GM23338 (cell line): ENCODE results near the gene PCMT1. TPM values are rescaled to one million over a fixed set of nuclear protein-coding genes. Genes with fewer than 3 reads are reported as not detected.
"Not testable (repeated sequence)": the region's sequence is repeated elsewhere in the genome, so short reads cannot be mapped to it uniquely, and the experiment has no call there.

Experiments used
- ATAC-seq: fragments of 200-7000 bp; cut with Tn5 transposase; 3 replicates; pipeline ENCODE4 v1.9.1; 2020
- DNase-seq: peaks from one replicate; pipeline ENCODE4 v3.0.0-alpha.2; 2015; ENCODE audit warnings: low spot score
- H2AFZ ChIP-seq: fragments of 200-600 bp; sonication (generic); 2 replicates; pipeline ENCODE4 v1.8.0; 2016; ENCODE audit warnings: antibody characterized with exemption, mild to moderate bottlenecking, moderate library complexity
- H3F3A ChIP-seq: fragments of 200-600 bp; sonication (generic); replicated peaks from 2 replicates; pipeline ENCODE4 v1.8.0; 2017; ENCODE audit warnings: antibody characterized with exemption, mixed run types, low read depth
- H3K27ac ChIP-seq: fragments of 200-600 bp; sonication (generic); 2 replicates; pipeline ENCODE4 v1.6.1; 2016; ENCODE audit warnings: low read depth
- H3K27me3 ChIP-seq: fragments of 200-600 bp; sonication (generic); 2 replicates; pipeline ENCODE4 v1.8.0; 2016; ENCODE audit warnings: mild to moderate bottlenecking, mixed run types, moderate library complexity; ENCODE audit not compliant: insufficient read depth
- H3K36me3 ChIP-seq: fragments of 200-600 bp; sonication (generic); 2 replicates; pipeline ENCODE4 v1.8.0; 2016; ENCODE audit warnings: mild to moderate bottlenecking; ENCODE audit not compliant: insufficient read depth
- H3K4me1 ChIP-seq: fragments of 200-600 bp; sonication (generic); 2 replicates; pipeline ENCODE4 v1.8.0; 2016; ENCODE audit warnings: mild to moderate bottlenecking, moderate library complexity; ENCODE audit not compliant: insufficient read depth
- H3K4me2 ChIP-seq: fragments of 200-600 bp; sonication (generic); 2 replicates; pipeline ENCODE4 v1.7.1; 2017; ENCODE audit warnings: mixed run types
- H3K4me3 ChIP-seq: fragments of 200-600 bp; sonication (generic); 2 replicates; pipeline ENCODE4 v1.6.1; 2016; ENCODE audit warnings: mixed run types
- H3K79me2 ChIP-seq: fragments of 200-600 bp; sonication (generic); replicated peaks from 2 replicates; pipeline ENCODE4 v1.8.0; 2017; ENCODE audit warnings: mild to moderate bottlenecking; ENCODE audit not compliant: insufficient read depth
- H3K9me2 ChIP-seq: fragments of 200-600 bp; sonication (generic); 2 replicates; pipeline ENCODE4 v1.8.0; 2017; ENCODE audit not compliant: insufficient read depth
- H4K20me1 ChIP-seq: fragments of 200-600 bp; sonication (generic); replicated peaks from 2 replicates; pipeline ENCODE4 v1.8.0; 2017; ENCODE audit warnings: mild to moderate bottlenecking; ENCODE audit not compliant: insufficient read depth
- H3K27ac Mint-ChIP-seq: 2 replicates; pipeline ENCODE4 v1.8.0; 2020; ENCODE audit warnings: inconsistent platforms, mild to moderate bottlenecking, moderate library complexity, mixed read lengths
- H3K27me3 Mint-ChIP-seq: 3 replicates; pipeline ENCODE4 v1.8.0; 2022; ENCODE audit warnings: low read depth, mild to moderate bottlenecking, moderate library complexity, mixed read lengths, inconsistent platforms; ENCODE audit not compliant: insufficient read depth, poor library complexity
- H3K36me3 Mint-ChIP-seq: 3 replicates; pipeline ENCODE4 v1.8.0; 2021; ENCODE audit warnings: low read depth, mild to moderate bottlenecking, inconsistent platforms, moderate library complexity, mixed read lengths
- H3K4me1 Mint-ChIP-seq: 3 replicates; pipeline ENCODE4 v1.8.0; 2020; ENCODE audit warnings: mild to moderate bottlenecking, inconsistent platforms, mixed read lengths
- H3K4me3 Mint-ChIP-seq: 3 replicates; pipeline ENCODE4 v1.8.0; 2021; ENCODE audit warnings: moderate library complexity, mild to moderate bottlenecking, inconsistent platforms, mixed read lengths
- H3K9me3 Mint-ChIP-seq: 3 replicates; pipeline ENCODE4 v1.8.0; 2020; ENCODE audit warnings: moderate library complexity, mild to moderate bottlenecking, inconsistent platforms, mixed read lengths
- EZH2 ChIP-seq: fragments of 200-600 bp; sonication (generic); IDR thresholded peaks from one replicate; pipeline ENCODE4 v1.8.0; 2017; ENCODE audit warnings: antibody characterized with exemption, mild to moderate bottlenecking, low read depth; ENCODE audit not compliant: unreplicated experiment
- JUNB ChIP-seq: IDR thresholded peaks from one replicate; pipeline ENCODE4 v1.6.1; 2016; ENCODE audit warnings: antibody characterized with exemption; ENCODE audit not compliant: unreplicated experiment
- NANOG ChIP-seq: IDR thresholded peaks from 2 replicates; pipeline ENCODE4 v1.6.1; 2016; ENCODE audit warnings: antibody characterized with exemption, borderline replicate concordance
- POLR2AphosphoS5 ChIP-seq: IDR thresholded peaks from 2 replicates; pipeline ENCODE4 v1.6.1; 2016; ENCODE audit warnings: antibody characterized with exemption, low read depth
- STAT1 ChIP-seq: IDR thresholded peaks from one replicate; pipeline ENCODE4 v1.6.1; 2016; ENCODE audit warnings: antibody characterized with exemption; ENCODE audit not compliant: unreplicated experiment
- polyA plus RNA-seq: library from polyadenylated mRNA; unstranded; fragments of >200 nt; fragmentation: Nextera tagmentation; extraction: Ambion mirVana; gene quantifications from 2 replicates; pipeline ENCODE4 v1.2.1, GENCODE V29; 2016
- total RNA-seq: library from RNA; depleted of rRNA; stranded (reverse); fragments of >200 nt; shearing (Covaris generic); gene quantifications from 2 replicates; pipeline ENCODE4 v1.2.3, GENCODE V29; 2014
- TF ChIP-seq, protein P1 (sequence below): fragments of 250-450 bp; sonication (Bioruptor Pico); IDR thresholded peaks from 2 replicates; pipeline ENCODE4 v1.5.0; 2020; ENCODE audit warnings: mild to moderate bottlenecking, moderate library complexity
- TF ChIP-seq, protein P2 (sequence below): IDR thresholded peaks from one replicate; pipeline ENCODE4 v1.6.1; 2018; ENCODE audit warnings: antibody characterized with exemption; ENCODE audit not compliant: unreplicated experiment

Gene PCMT1
- total and polyA plus RNA-seq, 2 experiments from 2014 or later: 87.6 to 168 TPM

- H3K9me3 Mint-ChIP-seq, H4K20me1 ChIP-seq, ATAC-seq, H3K4me3 Mint-ChIP-seq, H3K4me3 ChIP-seq, H2AFZ ChIP-seq, H3K36me3 ChIP-seq, H3K4me1 Mint-ChIP-seq, H3K4me1 ChIP-seq, H3K27me3 Mint-ChIP-seq, H3K36me3 Mint-ChIP-seq, H3F3A ChIP-seq, H3K4me2 ChIP-seq, H3K79me2 ChIP-seq, DNase-seq, H3K27ac ChIP-seq, H3K9me2 ChIP-seq, H3K27ac Mint-ChIP-seq, H3K27me3 ChIP-seq: not testable (repeated sequence)
Observed at GRCh38 chr6:149848343-149848742, 98.8 kb downstream of the PCMT1 start.

GRCh38 chr6:149851461-149852110, 102.0 kb downstream of the PCMT1 start:
- no peaks in the 10 kb centered on the region; the same call in 1 of the 2 replicates for H4K20me1 ChIP-seq
- no peaks in the 10 kb centered on the region for H3K79me2 ChIP-seq
- H3F3A ChIP-seq: no peaks in the 10 kb centered on the region
- H3K4me3 Mint-ChIP-seq: no peak overlapping the region
- H3K4me2 ChIP-seq: no peak overlapping the region
- no peaks in the 10 kb centered on the region for H3K9me3 Mint-ChIP-seq
- peak overlapping the region; percentile 26; the same call in 1 of the 2 replicates for H3K27ac Mint-ChIP-seq
- no peaks in the 10 kb centered on the region for H3K36me3 ChIP-seq
- H2AFZ ChIP-seq: no peak overlapping the region
- H3K9me2 ChIP-seq: no peaks in the 10 kb centered on the region
- H3K4me1 Mint-ChIP-seq: peaks cover 19% of the 10 kb centered on the region
- ATAC-seq (no peak), DNase-seq (no peak)
- H3K27ac ChIP-seq: no peak overlapping the region
- no peaks in the 10 kb centered on the region for H3K36me3 Mint-ChIP-seq
- H3K4me3 ChIP-seq: no peak overlapping the region
- TF ChIP-seq JUNB (no peak), POLR2AphosphoS5 (no peak), STAT1 (no peak), NANOG (no peak), EZH2 (no peak)
- TF ChIP-seq, protein P1, sequence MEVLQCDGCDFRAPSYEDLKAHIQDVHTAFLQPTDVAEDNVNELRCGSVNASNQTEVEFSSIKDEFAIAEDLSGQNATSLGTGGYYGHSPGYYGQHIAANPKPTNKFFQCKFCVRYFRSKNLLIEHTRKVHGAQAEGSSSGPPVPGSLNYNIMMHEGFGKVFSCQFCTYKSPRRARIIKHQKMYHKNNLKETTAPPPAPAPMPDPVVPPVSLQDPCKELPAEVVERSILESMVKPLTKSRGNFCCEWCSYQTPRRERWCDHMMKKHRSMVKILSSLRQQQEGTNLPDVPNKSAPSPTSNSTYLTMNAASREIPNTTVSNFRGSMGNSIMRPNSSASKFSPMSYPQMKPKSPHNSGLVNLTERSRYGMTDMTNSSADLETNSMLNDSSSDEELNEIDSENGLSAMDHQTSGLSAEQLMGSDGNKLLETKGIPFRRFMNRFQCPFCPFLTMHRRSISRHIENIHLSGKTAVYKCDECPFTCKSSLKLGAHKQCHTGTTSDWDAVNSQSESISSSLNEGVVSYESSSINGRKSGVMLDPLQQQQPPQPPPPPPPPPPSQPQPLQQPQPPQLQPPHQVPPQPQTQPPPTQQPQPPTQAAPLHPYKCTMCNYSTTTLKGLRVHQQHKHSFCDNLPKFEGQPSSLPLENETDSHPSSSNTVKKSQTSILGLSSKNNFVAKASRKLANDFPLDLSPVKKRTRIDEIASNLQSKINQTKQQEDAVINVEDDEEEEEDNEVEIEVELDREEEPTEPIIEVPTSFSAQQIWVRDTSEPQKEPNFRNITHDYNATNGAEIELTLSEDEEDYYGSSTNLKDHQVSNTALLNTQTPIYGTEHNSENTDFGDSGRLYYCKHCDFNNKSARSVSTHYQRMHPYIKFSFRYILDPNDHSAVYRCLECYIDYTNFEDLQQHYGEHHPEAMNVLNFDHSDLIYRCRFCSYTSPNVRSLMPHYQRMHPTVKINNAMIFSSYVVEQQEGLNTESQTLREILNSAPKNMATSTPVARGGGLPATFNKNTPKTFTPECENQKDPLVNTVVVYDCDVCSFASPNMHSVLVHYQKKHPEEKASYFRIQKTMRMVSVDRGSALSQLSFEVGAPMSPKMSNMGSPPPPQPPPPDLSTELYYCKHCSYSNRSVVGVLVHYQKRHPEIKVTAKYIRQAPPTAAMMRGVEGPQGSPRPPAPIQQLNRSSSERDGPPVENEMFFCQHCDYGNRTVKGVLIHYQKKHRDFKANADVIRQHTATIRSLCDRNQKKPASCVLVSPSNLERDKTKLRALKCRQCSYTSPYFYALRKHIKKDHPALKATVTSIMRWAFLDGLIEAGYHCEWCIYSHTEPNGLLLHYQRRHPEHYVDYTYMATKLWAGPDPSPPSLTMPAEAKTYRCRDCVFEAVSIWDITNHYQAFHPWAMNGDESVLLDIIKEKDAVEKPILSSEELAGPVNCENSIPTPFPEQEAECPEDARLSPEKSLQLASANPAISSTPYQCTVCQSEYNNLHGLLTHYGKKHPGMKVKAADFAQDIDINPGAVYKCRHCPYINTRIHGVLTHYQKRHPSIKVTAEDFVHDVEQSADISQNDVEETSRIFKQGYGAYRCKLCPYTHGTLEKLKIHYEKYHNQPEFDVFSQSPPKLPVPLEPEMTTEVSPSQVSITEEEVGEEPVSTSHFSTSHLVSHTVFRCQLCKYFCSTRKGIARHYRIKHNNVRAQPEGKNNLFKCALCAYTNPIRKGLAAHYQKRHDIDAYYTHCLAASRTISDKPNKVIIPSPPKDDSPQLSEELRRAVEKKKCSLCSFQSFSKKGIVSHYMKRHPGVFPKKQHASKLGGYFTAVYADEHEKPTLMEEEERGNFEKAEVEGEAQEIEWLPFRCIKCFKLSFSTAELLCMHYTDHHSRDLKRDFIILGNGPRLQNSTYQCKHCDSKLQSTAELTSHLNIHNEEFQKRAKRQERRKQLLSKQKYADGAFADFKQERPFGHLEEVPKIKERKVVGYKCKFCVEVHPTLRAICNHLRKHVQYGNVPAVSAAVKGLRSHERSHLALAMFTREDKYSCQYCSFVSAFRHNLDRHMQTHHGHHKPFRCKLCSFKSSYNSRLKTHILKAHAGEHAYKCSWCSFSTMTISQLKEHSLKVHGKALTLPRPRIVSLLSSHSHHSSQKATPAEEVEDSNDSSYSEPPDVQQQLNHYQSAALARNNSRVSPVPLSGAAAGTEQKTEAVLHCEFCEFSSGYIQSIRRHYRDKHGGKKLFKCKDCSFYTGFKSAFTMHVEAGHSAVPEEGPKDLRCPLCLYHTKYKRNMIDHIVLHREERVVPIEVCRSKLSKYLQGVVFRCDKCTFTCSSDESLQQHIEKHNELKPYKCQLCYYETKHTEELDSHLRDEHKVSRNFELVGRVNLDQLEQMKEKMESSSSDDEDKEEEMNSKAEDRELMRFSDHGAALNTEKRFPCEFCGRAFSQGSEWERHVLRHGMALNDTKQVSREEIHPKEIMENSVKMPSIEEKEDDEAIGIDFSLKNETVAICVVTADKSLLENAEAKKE: no peak
- TF ChIP-seq, protein P2, sequence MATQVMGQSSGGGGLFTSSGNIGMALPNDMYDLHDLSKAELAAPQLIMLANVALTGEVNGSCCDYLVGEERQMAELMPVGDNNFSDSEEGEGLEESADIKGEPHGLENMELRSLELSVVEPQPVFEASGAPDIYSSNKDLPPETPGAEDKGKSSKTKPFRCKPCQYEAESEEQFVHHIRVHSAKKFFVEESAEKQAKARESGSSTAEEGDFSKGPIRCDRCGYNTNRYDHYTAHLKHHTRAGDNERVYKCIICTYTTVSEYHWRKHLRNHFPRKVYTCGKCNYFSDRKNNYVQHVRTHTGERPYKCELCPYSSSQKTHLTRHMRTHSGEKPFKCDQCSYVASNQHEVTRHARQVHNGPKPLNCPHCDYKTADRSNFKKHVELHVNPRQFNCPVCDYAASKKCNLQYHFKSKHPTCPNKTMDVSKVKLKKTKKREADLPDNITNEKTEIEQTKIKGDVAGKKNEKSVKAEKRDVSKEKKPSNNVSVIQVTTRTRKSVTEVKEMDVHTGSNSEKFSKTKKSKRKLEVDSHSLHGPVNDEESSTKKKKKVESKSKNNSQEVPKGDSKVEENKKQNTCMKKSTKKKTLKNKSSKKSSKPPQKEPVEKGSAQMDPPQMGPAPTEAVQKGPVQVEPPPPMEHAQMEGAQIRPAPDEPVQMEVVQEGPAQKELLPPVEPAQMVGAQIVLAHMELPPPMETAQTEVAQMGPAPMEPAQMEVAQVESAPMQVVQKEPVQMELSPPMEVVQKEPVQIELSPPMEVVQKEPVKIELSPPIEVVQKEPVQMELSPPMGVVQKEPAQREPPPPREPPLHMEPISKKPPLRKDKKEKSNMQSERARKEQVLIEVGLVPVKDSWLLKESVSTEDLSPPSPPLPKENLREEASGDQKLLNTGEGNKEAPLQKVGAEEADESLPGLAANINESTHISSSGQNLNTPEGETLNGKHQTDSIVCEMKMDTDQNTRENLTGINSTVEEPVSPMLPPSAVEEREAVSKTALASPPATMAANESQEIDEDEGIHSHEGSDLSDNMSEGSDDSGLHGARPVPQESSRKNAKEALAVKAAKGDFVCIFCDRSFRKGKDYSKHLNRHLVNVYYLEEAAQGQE: no peak
- no peaks in the 10 kb centered on the region for H3K27me3 ChIP-seq
- H3K27me3 Mint-ChIP-seq: no peaks in the 10 kb centered on the region
- peaks cover 14% of the 10 kb centered on the region for H3K4me1 ChIP-seq
